Activated CD8-positive, alpha-beta T cell treated with anti-CD3 and anti-CD28 coated beads for 36 hours (primary cell): Measurements from ENCODE around the gene S100A6. TPM values are rescaled to one million over a fixed set of nuclear protein-coding genes. Genes with fewer than 3 reads are reported as not detected.
"Not testable (repeated sequence)": the region's sequence is repeated elsewhere in the genome, so short reads cannot be mapped to it uniquely, and the experiment has no call there.

Experiments used
- ATAC-seq: fragments of 200-7000 bp; cut with Tn5 transposase; one replicate; pipeline ENCODE4 v1.10.0; 2021; ENCODE audit warnings: mild to moderate bottlenecking, moderate library complexity
- CTCF ChIA-PET: fragments of 350-600 bp; sonication (Branson Sonifier 250); formaldehyde crosslinking; loops from one replicate; lab custom pipeline; 2021; ENCODE audit warnings: antibody characterized with exemption; lab: Charles Lee
- POLR2A ChIA-PET: fragments of 350-600 bp; sonication (Branson Sonifier 250); formaldehyde crosslinking; loops from one replicate; lab custom pipeline; 2021; ENCODE audit warnings: antibody characterized with exemption; lab: Charles Lee
- DNase-seq: peaks from one replicate; pipeline ENCODE4 v3.0.0-alpha.2; 2020
- H3K27ac Mint-ChIP-seq: one replicate; pipeline ENCODE4 v1.8.0; 2021; ENCODE audit warnings: mild to moderate bottlenecking, mixed read lengths
- H3K27me3 Mint-ChIP-seq: one replicate; pipeline ENCODE4 v1.8.0; 2021; ENCODE audit warnings: mixed read lengths
- H3K36me3 Mint-ChIP-seq: one replicate; pipeline ENCODE4 v1.8.0; 2021; ENCODE audit warnings: low read depth, mixed read lengths
- H3K4me1 Mint-ChIP-seq: one replicate; pipeline ENCODE4 v1.8.0; 2021; ENCODE audit warnings: low read depth, mixed read lengths
- H3K4me3 Mint-ChIP-seq: one replicate; pipeline ENCODE4 v1.8.0; 2021; ENCODE audit warnings: mild to moderate bottlenecking, moderate library complexity, mixed read lengths
- H3K9me3 Mint-ChIP-seq: one replicate; pipeline ENCODE4 v1.8.0; 2021; ENCODE audit warnings: mixed read lengths
- CTCF ChIP-seq: fragments of 200-600 bp; IDR thresholded peaks from one replicate; pipeline ENCODE4 v1.8.0; 2022; ENCODE audit warnings: antibody characterized with exemption, mild to moderate bottlenecking
- intact Hi-C: fragments of 100-400 bp; cut with micrococcal nuclease; formaldehyde crosslinking; loops from one replicate; pipeline ENCODE4 v1.10.0; 2022
- total RNA-seq, 2 experiments: library from RNA; stranded (reverse); gene quantifications; one replicate each; pipeline ENCODE4 v1.2.3, GENCODE V29; 2021

S100A6 gene
- total RNA-seq: 100 to 1,000 TPM; 200 to 211 TPM

- H3K36me3 Mint-ChIP-seq: peaks cover 17% of the 10 kb centered on the region
- H3K9me3 Mint-ChIP-seq: no peaks in the 10 kb centered on the region
- peaks cover 73% of the 10 kb centered on the region for H3K4me1 Mint-ChIP-seq
- DNase-seq (peak; percentile 64), ATAC-seq (peak; percentile 34)
- H3K27me3 Mint-ChIP-seq: no peaks in the 10 kb centered on the region
- ChIA-PET CTCF (interaction anchor here (0.8 to 5.5 kb wide), 9 partner anchors 9 to 99 kb away, joined by 4 to 191 read pairs (median 8); partner anchors contain the start of genes CHTOP and S100A4), POLR2A (interaction anchor here (0.7 to 7.9 kb wide), 14 partner anchors 10 to 387 kb away, joined by 3 to 97 read pairs (median 4); partner anchors contain the start of genes CHTOP, S100A3 and S100A4)
- intact Hi-C loops: no loop called here
- no peak for TF ChIP-seq CTCF
- peak within 1 kb of the TSS; percentile 95 for H3K4me3 Mint-ChIP-seq
- H3K27ac Mint-ChIP-seq: peak within 1 kb of the TSS; percentile 98
These were observed at the start of gene S100A6 for GRCh38 chr1:153535242-153536011. Gene S100A6, minus strand, starts transcription at chr1:153535991. Its CDS starts 652 bp downstream, at chr1:153535339.

GRCh38 chr1:153585006-153585405 lies 49.2 kb upstream of the S100A6 start:
- no peak for ATAC-seq
- CTCF ChIA-PET: interaction anchor here (1.1 to 1.6 kb wide), 2 partner anchors 61 to 74 kb away, joined by 3 to 5 read pairs; no protein-coding TSS in a partner anchor
- Mint-ChIP-seq H3K4me3 (no peak overlapping the region), H3K36me3 (no peaks in the 10 kb centered on the region), H3K27ac (no peak overlapping the region), H3K9me3 (no peaks in the 10 kb centered on the region), H3K4me1 (no peaks in the 10 kb centered on the region), H3K27me3 (no peaks in the 10 kb centered on the region)
- no peak for DNase-seq
- no peak for TF ChIP-seq CTCF
- intact Hi-C loops: no loop called here
- POLR2A ChIA-PET: interaction anchor here (1.1 kb wide), 1 partner anchor 12 kb away, joined by 3 read pairs; no protein-coding TSS in a partner anchor

GRCh38 chr1:153583976-153584375 lies 48.2 kb upstream of the S100A6 start:
- peaks cover 3% of the 10 kb centered on the region for H3K27me3 Mint-ChIP-seq
- no peaks in the 10 kb centered on the region for H3K36me3 Mint-ChIP-seq
- TF ChIP-seq CTCF: no peak
- POLR2A ChIA-PET: no interaction called here
- DNase-seq (no peak), ATAC-seq (no peak)
- intact Hi-C loops: no loop called here
- no peaks in the 10 kb centered on the region for H3K4me1 Mint-ChIP-seq
- CTCF ChIA-PET: interaction anchor here (0.7 to 1.6 kb wide), 2 partner anchors 33 to 73 kb away, joined by 3 to 5 read pairs; no protein-coding TSS in a partner anchor
- no peaks in the 10 kb centered on the region for H3K9me3 Mint-ChIP-seq
- H3K4me3 Mint-ChIP-seq: no peak overlapping the region
- H3K27ac Mint-ChIP-seq: no peak overlapping the region

- CTCF ChIA-PET, POLR2A ChIA-PET, H3K27ac Mint-ChIP-seq, H3K4me1 Mint-ChIP-seq, H3K9me3 Mint-ChIP-seq, intact Hi-C loops, ATAC-seq, H3K27me3 Mint-ChIP-seq, H3K4me3 Mint-ChIP-seq, DNase-seq, H3K36me3 Mint-ChIP-seq: not testable (repeated sequence)
These were observed 47.7 kb upstream of the S100A6 start for GRCh38 chr1:153583514-153583913.

GRCh38 chr1:153582836-153583235 lies 47.0 kb upstream of the S100A6 start:
- H3K4me1 Mint-ChIP-seq, H3K9me3 Mint-ChIP-seq, ATAC-seq, H3K27ac Mint-ChIP-seq, H3K4me3 Mint-ChIP-seq, POLR2A ChIA-PET, DNase-seq, H3K27me3 Mint-ChIP-seq, intact Hi-C loops, H3K36me3 Mint-ChIP-seq: not testable (repeated sequence)
- CTCF ChIA-PET: interaction anchor here (1.1 kb wide), 1 partner anchor 116 kb away, joined by 3 read pairs; no protein-coding TSS in a partner anchor

GRCh38 chr1:153578936-153579335 lies 43.1 kb upstream of the S100A6 start:
- POLR2A ChIA-PET: no interaction called here
- Mint-ChIP-seq H3K9me3 (no peaks in the 10 kb centered on the region), H3K27me3 (peaks cover 20% of the 10 kb centered on the region), H3K4me3 (no peak overlapping the region), H3K4me1 (no peaks in the 10 kb centered on the region), H3K36me3 (no peaks in the 10 kb centered on the region), H3K27ac (no peak overlapping the region)
- TF ChIP-seq CTCF: no peak
- no peak for ATAC-seq
- CTCF ChIA-PET: interaction anchor here (0.8 to 2.8 kb wide), 4 partner anchors 11 to 68 kb away, joined by 3 to 14 read pairs (median 12); partner anchors contain the start of gene S100A14
- no peak for DNase-seq
- intact Hi-C loops: no loop called here
